Neural crest cell (in vitro differentiated cells): ENCODE data around the gene MGAT5B. TPM values are rescaled to one million over a fixed set of nuclear protein-coding genes. Genes with fewer than 3 reads are reported as not detected.

ENCODE experiments used
- DNase-seq: peaks from one replicate; pipeline ENCODE4 v3.0.0; 2021; ENCODE audit warnings: low read depth, mixed read lengths, low spot score
- H3K27ac Mint-ChIP-seq: one replicate; pipeline ENCODE4 v1.8.0; 2021; ENCODE audit warnings: mild to moderate bottlenecking, mixed read lengths; ENCODE audit not compliant: unreplicated experiment
- H3K27me3 Mint-ChIP-seq: 2 replicates; pipeline ENCODE4 v1.8.0; 2021; ENCODE audit warnings: low read depth, mild to moderate bottlenecking, mixed read lengths
- H3K36me3 Mint-ChIP-seq: 2 replicates; pipeline ENCODE4 v1.8.0; 2021; ENCODE audit warnings: low read depth, mild to moderate bottlenecking, mixed read lengths
- H3K4me1 Mint-ChIP-seq: 2 replicates; pipeline ENCODE4 v1.8.0; 2021; ENCODE audit warnings: mixed read lengths
- H3K4me3 Mint-ChIP-seq: one replicate; pipeline ENCODE4 v1.8.0; 2021; ENCODE audit warnings: mild to moderate bottlenecking, mixed read lengths
- H3K9me3 Mint-ChIP-seq: 2 replicates; pipeline ENCODE4 v1.8.0; 2021; ENCODE audit warnings: mixed read lengths
- total RNA-seq: library from RNA; stranded (reverse); gene quantifications from 2 replicates; pipeline ENCODE4 v1.2.1, GENCODE V29; 2021
- TF ChIP-seq, protein P1 (sequence below): fragments of 200-600 bp; sonication (generic); conservative IDR thresholded peaks from 2 replicates; pipeline ENCODE4 v1.5.0; 2021; ENCODE audit warnings: antibody characterized with exemption, mild to moderate bottlenecking

Gene MGAT5B
- total RNA-seq, 1 donor from 2014 or later, result 14.6 TPM

DNA sequence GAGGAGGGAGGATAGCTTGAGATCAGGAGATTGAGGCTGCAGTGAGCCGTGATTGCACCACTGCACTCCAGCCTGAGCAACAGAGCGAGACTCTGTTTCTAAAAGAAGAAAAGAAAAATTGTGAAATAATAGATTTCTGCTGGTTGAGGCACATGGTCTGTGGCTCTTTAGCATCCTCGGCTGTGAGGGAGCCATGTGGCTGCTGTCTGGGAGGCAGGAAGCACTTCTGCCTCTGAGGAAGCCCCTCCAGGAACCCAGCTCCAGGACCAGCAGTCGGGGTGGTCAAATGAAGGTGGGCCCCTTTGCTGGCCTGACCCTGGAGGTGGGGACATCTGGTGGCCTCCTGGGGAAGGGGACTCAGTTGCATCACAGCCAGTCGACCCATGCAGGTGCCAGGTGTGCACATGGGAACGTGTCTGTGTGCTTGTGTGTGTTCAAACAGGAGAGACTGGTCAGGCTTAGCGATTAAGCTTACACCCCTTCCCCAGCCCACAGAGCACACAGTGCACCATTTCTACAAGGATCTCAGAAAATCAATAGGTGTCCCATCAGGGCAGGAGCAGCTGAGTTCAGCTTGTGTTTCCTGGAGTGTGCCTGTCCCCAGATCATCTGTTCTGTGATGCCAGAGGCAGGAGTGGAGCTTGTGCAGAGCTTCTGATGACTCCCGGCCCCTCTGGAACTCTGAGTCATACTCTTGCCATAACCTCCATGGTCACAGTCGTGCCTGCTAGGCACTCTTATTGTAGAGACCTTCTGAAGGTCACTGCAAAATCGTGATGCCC, 24.3 kb upstream of the MGAT5B start:
- Mint-ChIP-seq H3K4me1 (peaks cover 30% of the 10 kb centered on the region), H3K9me3 (no peaks in the 10 kb centered on the region), H3K27me3 (peaks cover 50% of the 10 kb centered on the region), H3K36me3 (no peaks in the 10 kb centered on the region), H3K4me3 (no peak overlapping the region), H3K27ac (no peak overlapping the region)
- TF ChIP-seq, protein P1, sequence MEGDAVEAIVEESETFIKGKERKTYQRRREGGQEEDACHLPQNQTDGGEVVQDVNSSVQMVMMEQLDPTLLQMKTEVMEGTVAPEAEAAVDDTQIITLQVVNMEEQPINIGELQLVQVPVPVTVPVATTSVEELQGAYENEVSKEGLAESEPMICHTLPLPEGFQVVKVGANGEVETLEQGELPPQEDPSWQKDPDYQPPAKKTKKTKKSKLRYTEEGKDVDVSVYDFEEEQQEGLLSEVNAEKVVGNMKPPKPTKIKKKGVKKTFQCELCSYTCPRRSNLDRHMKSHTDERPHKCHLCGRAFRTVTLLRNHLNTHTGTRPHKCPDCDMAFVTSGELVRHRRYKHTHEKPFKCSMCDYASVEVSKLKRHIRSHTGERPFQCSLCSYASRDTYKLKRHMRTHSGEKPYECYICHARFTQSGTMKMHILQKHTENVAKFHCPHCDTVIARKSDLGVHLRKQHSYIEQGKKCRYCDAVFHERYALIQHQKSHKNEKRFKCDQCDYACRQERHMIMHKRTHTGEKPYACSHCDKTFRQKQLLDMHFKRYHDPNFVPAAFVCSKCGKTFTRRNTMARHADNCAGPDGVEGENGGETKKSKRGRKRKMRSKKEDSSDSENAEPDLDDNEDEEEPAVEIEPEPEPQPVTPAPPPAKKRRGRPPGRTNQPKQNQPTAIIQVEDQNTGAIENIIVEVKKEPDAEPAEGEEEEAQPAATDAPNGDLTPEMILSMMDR, result no peak
- DNase-seq, result no peak

DNA sequence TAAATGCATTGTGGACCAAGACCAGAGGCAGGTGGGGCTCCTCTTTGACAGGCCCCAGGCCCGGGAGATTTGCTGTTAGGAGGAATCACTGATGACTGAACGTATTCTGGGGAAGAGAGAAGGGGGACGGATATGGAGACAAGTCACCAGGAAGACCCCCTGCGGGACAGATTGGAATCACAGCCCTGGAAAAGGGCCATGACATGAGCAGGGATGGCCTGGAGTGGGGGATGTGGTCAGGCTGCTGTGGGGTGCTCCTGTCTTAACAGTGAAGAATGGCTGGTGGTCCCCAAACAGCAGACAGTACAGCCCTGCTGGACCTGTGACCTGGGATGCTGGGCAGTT, 23.7 kb upstream of the MGAT5B start:
- no peak overlapping the region for H3K4me3 Mint-ChIP-seq
- H3K9me3 Mint-ChIP-seq, result no peaks in the 10 kb centered on the region
- DNase-seq, result no peak
- H3K36me3 Mint-ChIP-seq, result no peaks in the 10 kb centered on the region
- peaks cover 45% of the 10 kb centered on the region for H3K27me3 Mint-ChIP-seq
- H3K27ac Mint-ChIP-seq, result no peak overlapping the region
- TF ChIP-seq, protein P1, result no peak
- H3K4me1 Mint-ChIP-seq, result peaks cover 30% of the 10 kb centered on the region

DNA sequence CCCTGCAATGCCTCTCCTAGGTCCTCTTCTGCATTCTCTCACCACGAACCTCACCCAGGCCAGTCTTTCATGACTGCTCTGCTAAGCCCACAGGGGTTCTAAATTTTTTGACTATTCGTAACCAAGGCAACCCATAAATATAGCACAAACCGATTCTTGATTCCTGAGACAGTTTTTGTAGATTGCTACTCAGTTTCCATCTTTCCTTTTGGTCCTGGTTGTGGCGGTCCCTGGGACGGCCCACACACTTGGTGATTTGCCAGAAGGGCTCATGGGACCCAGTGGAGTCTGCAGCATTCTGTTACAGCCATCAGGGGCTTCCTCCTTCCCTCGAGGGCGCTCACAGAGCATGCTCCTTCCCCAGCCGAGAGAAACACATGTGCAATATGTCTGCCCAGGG, 23.4 kb upstream of the MGAT5B start:
- H3K4me1 Mint-ChIP-seq, result peaks cover 27% of the 10 kb centered on the region
- no peak overlapping the region for H3K4me3 Mint-ChIP-seq
- peaks cover 41% of the 10 kb centered on the region for H3K27me3 Mint-ChIP-seq
- H3K9me3 Mint-ChIP-seq, result no peaks in the 10 kb centered on the region
- TF ChIP-seq, protein P1, result no peak
- no peaks in the 10 kb centered on the region for H3K36me3 Mint-ChIP-seq
- DNase-seq, result no peak
- no peak overlapping the region for H3K27ac Mint-ChIP-seq

DNA sequence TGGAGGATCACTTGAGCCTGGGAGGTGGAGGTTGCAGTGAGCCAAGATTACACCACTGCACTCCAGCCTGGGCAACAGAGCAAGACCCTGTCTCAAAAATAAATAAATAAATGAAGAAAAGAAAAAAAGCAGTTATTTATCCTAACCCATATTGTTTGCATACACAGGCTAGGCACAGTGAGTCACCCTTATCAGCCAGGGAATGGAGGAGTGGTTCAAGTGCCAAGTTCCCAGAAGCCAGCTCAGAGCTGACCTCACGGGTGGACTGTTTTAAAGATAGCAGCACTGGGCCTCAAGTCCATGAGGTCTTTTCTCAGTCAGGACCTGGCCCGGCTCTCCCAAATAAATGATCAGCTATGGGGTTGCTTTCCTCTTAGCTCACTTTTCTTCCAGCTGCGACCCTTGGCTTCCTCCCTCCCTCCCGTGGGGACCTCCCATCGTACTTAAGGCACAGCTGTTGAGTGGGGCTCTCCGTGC, 22.6 kb upstream of the MGAT5B start:
- TF ChIP-seq, protein P1, result no peak
- Mint-ChIP-seq H3K36me3 (no peaks in the 10 kb centered on the region), H3K4me3 (no peak overlapping the region), H3K4me1 (peaks cover 21% of the 10 kb centered on the region), H3K27me3 (peaks cover 34% of the 10 kb centered on the region), H3K27ac (no peak overlapping the region), H3K9me3 (no peaks in the 10 kb centered on the region)
- DNase-seq, result no peak

DNA sequence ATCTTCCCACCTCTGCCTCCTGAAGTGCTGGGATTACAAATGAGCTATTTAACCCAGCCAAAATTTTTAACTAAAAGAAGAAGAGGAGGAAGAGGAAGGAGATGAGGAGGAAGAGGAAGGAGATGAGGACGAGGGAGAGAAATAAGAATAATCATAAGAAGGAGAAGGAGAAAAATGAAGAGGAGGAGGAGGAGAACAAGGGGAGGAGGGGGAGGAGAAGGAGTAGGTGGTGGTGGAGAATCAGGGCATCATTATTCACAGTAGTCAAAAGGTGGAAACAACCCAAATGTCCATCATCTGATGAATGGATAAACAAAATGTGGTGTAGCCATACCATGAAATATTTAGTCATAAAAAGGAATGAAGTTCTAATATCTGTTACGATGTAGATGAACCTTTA, 21.2 kb upstream of the MGAT5B start:
- H3K9me3 Mint-ChIP-seq, result no peaks in the 10 kb centered on the region
- no peak overlapping the region for H3K27ac Mint-ChIP-seq
- peaks cover 19% of the 10 kb centered on the region for H3K27me3 Mint-ChIP-seq
- TF ChIP-seq, protein P1, result no peak
- H3K4me1 Mint-ChIP-seq, result peaks cover 8% of the 10 kb centered on the region
- no peaks in the 10 kb centered on the region for H3K36me3 Mint-ChIP-seq
- no peak for DNase-seq
- no peak overlapping the region for H3K4me3 Mint-ChIP-seq
